AG04450 (cell line): ENCODE measurements around the gene AMFR. TPM values are rescaled to one million over a fixed set of nuclear protein-coding genes. Genes with fewer than 3 reads are reported as not detected.
A peak's percentile ranks its signal among the peaks of the same experiment; 100 is the strongest.
"Not testable (repeated sequence)": the region's sequence is repeated elsewhere in the genome, so short reads cannot be mapped to it uniquely, and the experiment has no call there.

ENCODE experiments used
- CTCF ChIA-PET: fragments of 300-600, 350-600 bp; formaldehyde crosslinking; extraction: SDS; loops from one replicate; lab custom pipeline; 2022; ENCODE audit warnings: antibody characterized with exemption, inconsistent platforms; lab: Charles Lee
- POLR2A ChIA-PET: fragments of 350-600 bp; formaldehyde crosslinking; extraction: SDS; loops from one replicate; lab custom pipeline; 2021; ENCODE audit warnings: antibody characterized with exemption, inconsistent platforms; lab: Yijun Ruan, JAX
- DNase-seq: peaks from one replicate; pipeline ENCODE4 v3.0.0-alpha.2; 2011; ENCODE audit warnings: low read depth, low spot score
- H3K27ac ChIP-seq: one replicate; pipeline ENCODE4 v1.5.1; 2012; ENCODE audit warnings: low read depth, low read length, control low read depth
- H3K27me3 ChIP-seq: one replicate; pipeline ENCODE4 v1.6.0; 2012; ENCODE audit warnings: low read length; ENCODE audit not compliant: control insufficient read depth, insufficient read depth
- H3K4me3 ChIP-seq: 2 replicates; pipeline ENCODE4 v1.5.1; 2011; ENCODE audit warnings: mild to moderate bottlenecking, low read depth, low read length, control low read depth
- H3K9me3 ChIP-seq: 2 replicates; pipeline ENCODE4 v1.5.1; 2012; ENCODE audit warnings: low read length; ENCODE audit not compliant: control insufficient read depth, insufficient read depth
- CTCF ChIP-seq: IDR thresholded peaks from 2 replicates; pipeline ENCODE4 v1.5.1; 2011; ENCODE audit warnings: low read depth, low read length, control low read depth, inconsistent platforms
- polyA plus RNA-seq: library from polyadenylated mRNA; depleted of rRNA; stranded (reverse); fragments of >200 nt; gene quantifications from 2 replicates; pipeline ENCODE4 v1.2.3, GENCODE V29; 2011

AMFR gene
- polyA plus RNA-seq, 1 experiment, result 77.9 TPM

DNA sequence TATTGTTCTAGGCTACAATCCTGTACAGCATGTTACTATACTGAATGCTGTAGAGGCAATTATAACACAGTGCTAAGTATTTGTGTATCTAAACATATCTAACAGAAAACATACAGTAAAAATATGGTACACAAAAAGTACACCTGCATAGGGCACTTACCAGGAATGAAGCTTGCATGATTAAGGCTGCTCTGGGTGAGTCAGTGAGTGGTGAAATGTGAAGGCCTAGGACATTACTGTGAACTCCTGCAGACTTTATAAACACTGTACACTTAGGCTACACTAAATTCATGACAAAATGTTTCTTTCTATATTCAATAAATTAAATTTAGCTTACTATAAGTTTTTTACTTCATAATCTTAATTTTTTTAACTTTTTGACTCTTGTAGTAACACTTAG is 37.1 kb downstream of the AMFR start:
- ChIA-PET CTCF (interaction anchor here (3.6 kb wide), 1 partner anchor 32 kb away, joined by 16 read pairs; no protein-coding TSS in a partner anchor), POLR2A (interaction anchor here (1.0 kb wide), 1 partner anchor 465 kb away, joined by 4 read pairs; no protein-coding TSS in a partner anchor)
- H3K9me3 ChIP-seq, result peaks cover 7% of the 10 kb centered on the region
- no peak overlapping the region for H3K4me3 ChIP-seq
- H3K27ac ChIP-seq, result no peak overlapping the region
- no peak for TF ChIP-seq CTCF
- no peak for DNase-seq
- H3K27me3 ChIP-seq, result no peaks in the 10 kb centered on the region

GRCh38 chr16:56387396-56387795 is 37.9 kb downstream of the AMFR start:
- H3K27ac ChIP-seq, result no peak overlapping the region
- peaks cover 7% of the 10 kb centered on the region for H3K9me3 ChIP-seq
- ChIA-PET CTCF (interaction anchor here (3.6 kb wide), 1 partner anchor 31 kb away, joined by 16 read pairs; no protein-coding TSS in a partner anchor), POLR2A (interaction anchor here (1.0 kb wide), 1 partner anchor 466 kb away, joined by 4 read pairs; no protein-coding TSS in a partner anchor)
- no peak for TF ChIP-seq CTCF
- no peak for DNase-seq
- no peak overlapping the region for H3K4me3 ChIP-seq
- H3K27me3 ChIP-seq, result no peaks in the 10 kb centered on the region

- POLR2A ChIA-PET, result no interaction called here
- H3K27me3 ChIP-seq, result no peaks in the 10 kb centered on the region
- H3K27ac ChIP-seq, result no peak overlapping the region
- no peak for DNase-seq
- H3K4me3 ChIP-seq, result no peak overlapping the region
- CTCF ChIA-PET, result interaction anchor here (1.9 kb wide), 1 partner anchor 28 kb away, joined by 7 read pairs; no protein-coding TSS in a partner anchor
- TF ChIP-seq CTCF, result no peak
- H3K9me3 ChIP-seq, result peaks cover 15% of the 10 kb centered on the region
These were observed 41.1 kb downstream of the AMFR start for GRCh38 chr16:56384074-56384721.

GRCh38 chr16:56382901-56383355 is 42.4 kb downstream of the AMFR start:
- H3K4me3 ChIP-seq, result no peak overlapping the region
- H3K27me3 ChIP-seq, result no peaks in the 10 kb centered on the region
- no peak for TF ChIP-seq CTCF
- ChIA-PET CTCF (interaction anchor here (0.6 to 1.9 kb wide), 3 partner anchors 17 to 228 kb away, joined by 3 to 7 read pairs (median 5); no protein-coding TSS in a partner anchor), POLR2A (no interaction called here)
- H3K27ac ChIP-seq, result no peak overlapping the region
- DNase-seq, result peak; percentile 43
- peaks cover 15% of the 10 kb centered on the region for H3K9me3 ChIP-seq

GRCh38 chr16:56382459-56382858 is 42.9 kb downstream of the AMFR start:
- no peaks in the 10 kb centered on the region for H3K27me3 ChIP-seq
- no peak for TF ChIP-seq CTCF
- H3K4me3 ChIP-seq, result no peak overlapping the region
- ChIA-PET CTCF (interaction anchor here (0.6 to 1.9 kb wide), 4 partner anchors 18 to 228 kb away, joined by 3 to 7 read pairs (median 4); no protein-coding TSS in a partner anchor), POLR2A (no interaction called here)
- DNase-seq, result no peak
- no peak overlapping the region for H3K27ac ChIP-seq
- peaks cover 15% of the 10 kb centered on the region for H3K9me3 ChIP-seq

GRCh38 chr16:56380778-56381485 is 44.4 kb downstream of the AMFR start:
- H3K4me3 ChIP-seq, H3K27me3 ChIP-seq, H3K27ac ChIP-seq, POLR2A ChIA-PET, DNase-seq: not testable (repeated sequence)
- CTCF ChIA-PET, result interaction anchor here (1.3 kb wide), 1 partner anchor 25 kb away, joined by 7 read pairs; no protein-coding TSS in a partner anchor
- H3K9me3 ChIP-seq, result peaks cover 15% of the 10 kb centered on the region

DNA sequence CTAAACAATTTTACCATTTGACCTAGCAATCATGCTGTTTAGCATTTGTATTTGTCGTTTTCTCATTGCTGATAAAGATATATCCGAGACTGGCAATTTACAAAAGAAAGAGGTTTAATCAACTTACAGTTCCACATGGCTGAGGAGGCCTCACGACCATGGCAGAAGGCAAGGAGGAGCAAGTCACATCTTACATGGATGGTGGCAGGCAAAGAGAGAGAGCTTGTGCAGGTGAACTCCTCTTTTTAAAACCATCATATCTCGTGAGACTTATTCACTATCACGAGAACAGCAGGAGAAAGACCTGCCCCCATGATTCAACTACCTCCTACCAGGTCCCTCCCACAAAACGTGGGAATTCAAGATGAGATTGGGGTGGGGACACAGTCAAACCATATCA is 46.3 kb downstream of the AMFR start:
- H3K4me3 ChIP-seq, H3K27ac ChIP-seq, H3K27me3 ChIP-seq, POLR2A ChIA-PET, DNase-seq, CTCF ChIA-PET: not testable (repeated sequence)
- peaks cover 15% of the 10 kb centered on the region for H3K9me3 ChIP-seq
